GM21576 (cell line): Measurements from ENCODE around the gene PCDHGA1.

ENCODE experiments used
- ATAC-seq: cut with Tn5 transposase; IDR thresholded peaks from one replicate; pipeline ENCODE4 v1.9.1; 2021; ENCODE audit warnings: mild to moderate bottlenecking, moderate library complexity; ENCODE audit not compliant: unreplicated experiment

PCDHGA1 gene

DNA sequence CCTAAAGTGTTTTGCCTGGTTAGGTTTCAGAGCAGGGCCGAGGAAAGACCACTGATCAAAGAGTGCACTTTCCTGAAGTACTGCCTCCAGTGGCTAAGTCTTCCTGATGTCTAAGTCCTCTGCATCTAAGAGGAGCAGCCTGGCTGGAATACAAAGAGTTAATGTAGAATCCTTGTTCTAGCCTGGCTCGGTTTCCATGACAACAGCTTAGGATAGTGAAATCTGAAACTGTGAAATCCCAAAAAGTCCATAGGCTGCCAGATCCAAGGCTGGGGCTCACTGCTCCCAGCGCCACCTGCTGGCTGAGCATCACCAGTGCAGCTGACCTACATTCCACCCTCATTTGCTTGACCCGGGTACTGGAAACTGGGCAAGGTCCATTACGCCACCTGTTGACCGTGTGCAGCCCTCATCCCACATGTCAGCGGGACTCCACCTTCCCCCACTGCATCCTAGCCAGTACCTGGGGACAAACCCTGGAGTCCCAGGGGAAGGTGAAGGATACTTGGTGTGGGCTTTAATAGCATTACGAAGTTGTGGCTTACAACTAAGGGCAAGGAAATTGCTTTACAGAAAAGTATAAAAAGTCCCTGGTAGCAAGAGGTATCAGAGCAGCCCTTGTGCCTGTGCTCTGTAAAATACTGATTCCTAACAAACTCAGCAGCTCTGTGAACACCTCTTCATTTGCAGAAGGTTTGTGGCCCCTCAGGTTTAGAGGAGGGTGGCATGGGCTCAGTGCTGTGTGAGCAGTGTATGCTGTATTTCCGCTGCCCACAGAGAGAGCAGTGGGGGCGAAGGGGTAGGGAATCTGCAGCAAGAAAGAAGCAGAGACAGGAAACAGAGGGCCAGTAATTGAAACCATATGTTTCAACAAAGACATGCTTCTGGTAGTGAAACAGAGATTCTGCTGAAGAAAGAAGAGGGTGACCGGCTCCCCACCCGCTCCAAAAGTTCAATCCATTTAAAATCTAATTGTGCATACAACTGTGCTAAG is 194.6 kb downstream of the PCDHGA1 start:
- ATAC-seq = peak; percentile 68

DNA sequence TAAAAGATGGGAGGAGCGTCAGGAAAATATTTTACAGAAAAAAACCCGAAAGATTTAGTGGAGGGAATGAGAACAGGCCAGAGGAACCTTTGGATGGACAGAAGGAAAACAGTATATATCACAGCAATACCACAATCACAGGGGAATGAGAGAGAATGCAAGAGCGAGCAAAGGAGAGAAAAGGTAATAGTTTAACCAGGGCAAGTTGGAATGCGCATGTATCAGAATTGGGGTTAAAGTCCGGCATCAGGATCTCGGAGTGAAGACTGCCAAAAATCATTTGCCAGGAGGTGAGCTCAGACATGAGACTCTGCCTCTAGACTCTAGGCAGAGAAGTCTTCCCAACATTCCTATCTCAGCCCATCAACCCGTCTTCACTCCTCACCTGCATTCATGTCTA is 195.3 kb downstream of the PCDHGA1 start:
- no peak for ATAC-seq

DNA sequence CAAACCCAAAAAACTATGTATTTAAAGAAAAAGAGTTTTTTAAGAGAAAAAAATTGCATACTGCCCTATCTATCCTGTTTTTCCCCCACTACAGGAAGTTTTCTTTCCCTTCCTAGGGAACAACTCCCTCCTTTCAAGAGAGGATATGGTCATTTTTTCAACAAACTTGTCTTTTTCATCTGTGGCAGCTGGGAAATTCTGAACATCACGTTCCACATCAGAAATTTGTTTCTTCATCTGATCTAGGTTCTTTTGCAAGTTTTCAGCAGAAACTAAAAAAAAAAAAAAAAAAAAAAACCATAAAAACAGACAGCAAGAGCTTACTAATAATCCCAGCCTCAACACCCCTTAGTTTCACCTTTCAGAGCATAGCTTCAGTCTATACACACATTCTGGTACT is 197.1 kb downstream of the PCDHGA1 start:
- ATAC-seq = no peak

DNA sequence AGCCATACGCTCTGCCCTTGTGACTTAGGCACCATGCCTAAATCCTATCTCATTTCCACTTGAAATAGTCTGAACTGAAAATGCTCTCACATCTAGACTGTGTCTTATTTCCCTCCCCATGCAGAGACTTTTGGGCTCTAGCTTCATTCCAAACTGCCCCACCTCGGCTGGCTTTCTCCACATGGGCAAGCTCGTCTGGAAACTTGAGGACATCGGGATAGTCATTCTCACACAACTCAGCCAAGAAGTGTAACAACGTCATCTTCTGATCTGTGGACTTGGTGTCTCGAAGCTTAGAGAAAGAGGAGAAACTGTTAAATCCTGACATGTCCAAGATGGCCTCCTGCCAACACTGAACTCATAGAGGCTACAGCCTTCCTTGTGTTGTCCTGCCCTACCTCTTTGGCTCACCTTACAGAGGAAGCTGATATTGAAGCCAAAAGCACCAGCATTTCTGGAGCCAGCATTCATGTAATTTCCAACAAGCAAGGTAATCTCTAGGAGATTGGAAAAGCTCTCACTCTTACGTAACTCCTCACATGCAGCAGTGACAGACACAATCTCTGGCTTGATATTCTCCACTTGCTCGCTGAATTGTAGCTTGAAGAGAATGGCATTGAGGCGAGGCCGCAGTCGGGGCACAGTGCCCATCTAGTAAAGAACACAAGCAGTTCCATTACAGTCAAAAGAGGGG is 198.1 kb downstream of the PCDHGA1 start:
- ATAC-seq = no peak

DNA sequence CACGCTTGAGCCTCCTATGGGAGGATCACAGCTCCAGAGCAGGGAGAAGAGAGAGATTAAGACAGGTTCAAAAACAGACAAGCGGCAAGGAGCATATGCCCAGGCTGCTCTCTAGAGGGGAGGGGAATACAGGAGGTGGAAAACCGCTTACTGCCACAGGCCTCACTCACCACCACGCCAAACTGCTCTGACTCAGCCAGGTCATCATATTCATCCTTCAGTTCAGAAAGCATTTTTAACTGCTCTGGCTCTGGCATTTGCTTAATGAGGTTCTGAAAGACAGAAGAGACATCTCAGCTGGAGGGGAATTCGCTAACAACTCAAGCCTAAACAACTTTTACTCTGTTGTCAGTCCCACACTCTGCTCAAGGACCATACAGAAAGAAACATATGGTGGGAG is 198.7 kb downstream of the PCDHGA1 start:
- ATAC-seq = peak; percentile 41

DNA sequence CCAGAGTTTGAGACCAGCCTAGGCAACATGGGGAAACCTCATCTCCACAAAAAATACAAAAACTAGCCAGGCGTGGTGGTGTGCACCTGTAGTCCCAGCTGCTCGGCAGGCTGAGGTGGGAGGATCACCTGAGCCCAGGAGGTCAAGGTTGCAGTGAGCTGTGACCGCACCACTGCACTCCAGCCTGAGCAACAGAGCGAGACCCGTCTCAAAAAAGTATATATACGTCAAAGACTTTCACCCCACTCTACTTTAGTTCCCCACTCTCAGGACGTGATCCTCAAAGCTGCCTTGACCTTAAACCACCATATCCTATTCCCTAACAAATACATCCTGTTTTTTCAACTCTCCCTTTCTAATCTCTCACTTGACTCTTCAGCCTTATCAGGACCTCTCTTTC is 199.6 kb downstream of the PCDHGA1 start:
- peak; percentile 57 for ATAC-seq

DNA sequence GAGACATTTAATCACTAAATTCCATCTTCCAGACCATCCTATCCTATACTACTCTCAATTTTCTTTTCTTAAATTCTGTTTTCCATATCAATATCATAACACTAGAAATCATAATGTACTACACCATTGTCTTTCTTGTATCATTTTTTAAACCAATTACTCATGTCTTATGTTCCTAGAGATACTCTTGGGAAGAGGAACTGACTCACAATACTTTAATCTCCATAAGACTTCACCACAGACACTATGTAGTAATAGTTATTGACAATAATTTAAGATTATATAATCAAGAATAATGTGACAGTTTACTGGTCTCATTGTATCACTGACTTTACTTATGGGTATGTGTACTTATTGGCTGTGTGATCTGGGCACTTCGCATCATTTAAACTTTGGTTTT is 202.4 kb downstream of the PCDHGA1 start:
- ATAC-seq = no peak

DNA sequence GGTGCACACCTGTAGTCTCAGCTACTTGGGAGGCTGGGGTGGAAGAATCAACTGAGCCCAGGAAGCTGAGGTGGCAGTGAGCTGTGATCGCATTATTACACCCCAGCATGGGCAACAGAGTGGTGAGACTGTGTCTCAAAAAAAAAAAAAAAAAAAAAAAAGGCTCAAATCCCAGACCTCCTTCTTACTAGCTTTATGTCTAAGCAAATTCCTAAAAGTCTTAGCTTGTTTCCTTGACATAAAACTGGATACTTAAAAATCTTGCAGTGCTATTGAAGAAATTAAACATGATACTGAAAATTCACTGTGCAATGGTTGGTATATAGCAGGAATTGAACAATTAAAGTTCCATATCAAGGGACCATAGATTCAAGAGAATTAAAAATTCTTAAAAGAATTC is 203.6 kb downstream of the PCDHGA1 start:
- ATAC-seq = no peak

DNA sequence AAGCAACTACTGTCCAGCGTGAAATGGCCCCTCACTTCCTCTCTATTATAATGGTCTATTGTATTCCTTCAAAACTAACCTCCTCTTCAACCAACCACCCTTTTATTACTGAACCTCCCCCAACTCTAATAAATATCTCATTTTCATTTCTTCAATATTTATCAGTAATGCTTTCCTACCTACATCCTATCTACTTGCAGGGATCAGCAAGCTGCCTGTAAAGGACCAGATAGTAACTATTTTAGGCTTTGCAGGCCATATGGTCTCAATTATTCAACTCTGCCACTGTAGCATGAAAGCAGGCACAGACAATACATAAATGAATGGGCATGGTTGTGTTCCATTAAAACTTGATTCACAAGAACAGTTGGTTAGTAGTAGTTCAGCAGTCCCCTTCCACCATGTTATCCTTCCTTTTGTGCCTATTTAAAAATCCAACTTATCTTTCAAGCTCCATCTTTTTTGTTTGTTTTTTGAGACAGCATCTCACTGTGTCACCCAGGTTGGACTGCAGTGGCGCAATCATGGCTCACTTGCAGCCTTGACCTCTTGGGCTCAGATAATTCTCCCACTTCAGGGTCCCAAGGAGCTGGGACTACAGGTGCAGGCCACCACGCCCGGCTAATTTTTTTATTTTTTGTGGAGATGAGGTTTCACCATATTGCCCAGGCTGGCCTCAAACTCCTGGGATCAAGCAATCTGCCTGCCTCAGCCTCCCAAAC is 204.3 kb downstream of the PCDHGA1 start:
- no peak for ATAC-seq

DNA sequence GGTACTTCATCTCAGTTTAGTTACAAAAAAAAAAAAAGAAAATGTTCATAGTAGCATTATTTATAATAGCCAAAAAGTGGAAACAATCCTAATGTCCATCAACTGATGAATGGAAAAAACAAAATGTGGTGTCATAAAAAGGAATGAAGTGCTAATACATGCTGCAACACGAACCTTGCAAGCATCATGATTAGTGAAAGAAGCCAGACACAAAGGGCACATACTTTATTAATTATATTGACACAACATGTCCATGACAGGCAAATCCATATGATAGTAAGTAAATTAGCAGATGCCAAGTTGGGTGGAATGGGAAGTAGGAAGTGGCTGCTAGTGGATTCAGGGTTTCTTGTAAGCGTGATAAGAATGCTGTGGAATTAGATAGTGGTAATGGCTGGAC is 212.7 kb downstream of the PCDHGA1 start:
- ATAC-seq = no peak

DNA sequence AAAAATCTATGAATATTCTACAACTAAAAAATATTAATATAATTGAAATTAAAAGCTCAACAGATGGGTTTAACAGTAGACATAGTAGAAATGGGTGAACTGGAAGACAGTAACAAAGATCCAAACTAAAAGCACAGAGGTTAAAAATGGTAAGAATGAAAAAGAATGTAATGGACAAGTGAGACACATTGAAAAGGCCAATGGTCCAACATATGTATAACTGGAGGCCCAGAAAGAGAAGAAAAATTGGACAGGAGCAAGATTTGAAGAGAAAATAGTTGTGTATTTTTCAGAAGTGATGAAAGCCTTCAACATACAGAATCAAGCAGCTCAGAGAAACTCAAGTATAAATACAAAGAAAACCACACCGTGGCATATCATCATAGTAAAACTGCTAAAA is 217.2 kb downstream of the PCDHGA1 start:
- ATAC-seq = no peak

DNA sequence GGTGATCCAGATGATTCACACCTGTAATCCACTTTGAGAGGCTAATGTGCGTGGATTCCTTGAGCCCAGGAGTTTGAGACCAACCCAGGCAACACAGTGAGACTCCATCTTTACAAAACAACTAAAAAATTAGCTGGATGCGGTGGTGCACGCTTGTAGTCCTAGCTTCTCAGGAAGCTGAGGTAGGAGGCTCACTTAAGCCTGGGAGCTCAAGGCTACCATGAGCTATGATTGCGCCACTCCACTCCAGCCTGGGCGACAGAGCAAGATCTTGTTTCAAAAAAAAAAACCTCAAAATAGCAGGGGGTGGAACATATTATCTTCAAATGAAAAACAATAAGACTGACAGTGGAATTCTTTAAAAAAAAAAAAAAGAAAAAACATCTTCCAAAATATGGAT is 217.6 kb downstream of the PCDHGA1 start:
- no peak for ATAC-seq

DNA sequence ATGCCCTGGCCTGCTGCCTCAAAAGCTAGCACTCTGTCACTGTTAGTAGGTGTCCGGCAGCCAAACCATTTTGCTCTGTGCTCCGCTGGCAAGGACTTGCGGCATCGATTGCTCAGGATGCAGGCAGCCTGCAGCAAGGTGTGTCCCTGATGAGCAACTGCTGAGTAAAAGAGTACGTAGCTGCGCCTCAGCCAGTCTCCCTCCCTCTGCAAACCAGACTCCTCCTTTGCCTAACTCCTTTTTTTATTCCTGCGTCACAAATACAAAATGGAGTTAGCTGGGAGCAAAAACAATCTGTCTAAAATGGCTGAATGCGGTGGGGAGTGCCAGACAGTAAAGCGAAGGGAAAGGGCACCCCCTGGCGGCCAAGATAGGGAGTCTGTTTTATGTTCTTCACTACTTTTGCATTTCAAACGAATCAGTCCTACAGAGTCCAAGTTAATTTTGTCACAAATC is 227.4 kb downstream of the PCDHGA1 start:
- ATAC-seq = no peak

DNA sequence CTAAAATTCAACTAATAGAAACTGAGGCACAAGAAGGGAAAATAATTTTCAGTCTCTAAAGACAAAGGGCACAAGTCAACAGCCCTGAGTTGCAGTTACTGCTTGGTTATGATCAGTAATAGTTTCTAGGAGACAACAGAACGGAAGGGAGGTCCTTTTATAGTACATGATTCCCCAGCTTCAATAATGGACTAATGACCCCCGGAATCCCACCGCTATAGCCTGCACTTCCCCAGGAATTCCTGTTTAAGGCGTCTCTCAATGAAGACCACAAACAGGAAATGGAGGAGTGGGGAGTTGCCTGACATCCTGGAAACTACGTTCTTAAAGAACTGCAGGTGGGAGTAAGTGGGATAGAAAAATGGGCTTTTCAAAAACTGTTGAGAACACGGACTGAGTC is 227.8 kb downstream of the PCDHGA1 start:
- no peak for ATAC-seq

DNA sequence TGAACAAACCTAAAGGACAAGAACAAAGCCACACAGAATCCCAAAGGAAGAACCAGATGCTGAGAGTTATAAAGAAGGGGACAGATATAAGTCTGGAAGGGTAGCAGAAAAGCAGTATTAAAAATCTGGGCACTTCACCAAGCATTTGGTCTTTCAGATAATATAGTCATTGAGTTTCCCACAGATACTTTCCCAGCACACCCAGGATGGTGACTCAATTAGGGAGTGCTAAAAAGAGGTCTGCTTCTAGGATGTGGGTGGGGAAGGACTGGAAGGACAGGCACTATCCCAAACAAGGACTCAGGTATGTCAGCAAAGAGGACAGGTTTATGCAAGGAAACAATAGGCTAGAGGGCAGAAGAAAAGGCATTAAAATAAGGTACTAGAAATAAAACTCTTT is 229.1 kb downstream of the PCDHGA1 start:
- no peak for ATAC-seq

DNA sequence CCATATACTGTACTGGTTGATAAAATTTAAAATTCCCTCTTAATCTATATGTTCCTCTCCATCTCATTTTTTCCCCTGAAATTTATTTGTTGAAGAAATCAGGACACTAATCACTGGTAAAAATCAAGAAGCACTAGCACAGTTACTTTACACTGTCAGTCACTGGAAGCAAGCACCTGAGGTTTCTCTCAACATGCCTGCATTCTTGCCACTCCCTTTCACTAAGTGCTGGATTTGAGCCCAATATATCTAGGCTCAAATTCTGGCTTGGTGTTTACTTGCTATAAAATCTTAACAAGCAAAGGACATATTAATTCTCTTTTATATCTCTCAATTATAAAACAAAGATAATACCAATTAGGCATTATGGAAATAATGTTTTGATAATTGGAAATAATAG is 229.8 kb downstream of the PCDHGA1 start:
- no peak for ATAC-seq

DNA sequence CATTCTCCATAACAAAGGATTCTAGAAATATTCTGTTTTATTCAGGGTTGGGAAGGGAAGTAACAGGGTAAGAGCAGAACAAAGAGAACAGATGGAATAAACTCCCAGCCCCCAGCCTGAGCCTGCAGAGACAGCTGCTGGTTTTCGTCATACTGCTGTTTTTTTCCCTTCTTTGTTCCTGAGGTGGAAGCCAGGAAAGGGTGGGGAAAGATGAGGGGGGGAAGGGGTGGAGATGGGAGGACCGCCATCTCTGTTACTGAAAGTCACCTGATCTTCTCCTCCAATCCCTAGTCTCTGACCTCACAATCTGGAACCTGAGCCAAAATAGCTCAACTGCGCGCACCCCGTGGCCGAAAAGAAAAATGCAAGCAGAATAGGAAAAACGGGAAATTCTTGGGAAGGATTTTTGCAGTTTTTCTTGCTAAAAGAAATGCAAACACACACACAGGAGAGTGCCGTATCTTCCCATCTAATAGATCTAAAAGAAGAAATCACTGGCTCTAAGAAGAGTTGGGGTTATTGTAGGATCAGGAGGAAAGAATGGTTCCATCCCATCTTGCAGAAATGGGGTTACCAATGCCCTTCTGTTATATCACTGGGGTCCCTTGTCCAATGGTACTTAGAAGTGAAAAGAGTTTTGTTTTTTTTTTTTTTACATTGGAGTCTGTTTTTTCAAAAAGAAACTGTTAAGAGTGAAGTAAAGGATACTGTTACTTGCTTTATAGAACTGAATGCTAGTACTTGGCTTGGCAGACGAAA is 230.6 kb downstream of the PCDHGA1 start:
- no peak for ATAC-seq
